Calu3 (cell line): ENCODE measurements around the gene GPR108. TPM values are rescaled to one million over a fixed set of nuclear protein-coding genes. Genes with fewer than 3 reads are reported as not detected.
A peak's percentile ranks its signal among the peaks of the same experiment; 100 is the strongest.

Experiments used
- BruUV-seq: library from RNA; stranded (reverse); fragments of 400-500 nt; replicated peaks from 2 replicates; lab custom pipeline; 2021; lab: Mats Ljungman, UMichigan
- CTCF ChIA-PET: fragments of 300-600 bp; sonication (Branson Sonifier 250); formaldehyde crosslinking; loops from one replicate; lab custom pipeline; 2022; ENCODE audit warnings: antibody characterized with exemption; lab: Charles Lee
- DNase-seq: peaks from one replicate; pipeline ENCODE4 v3.0.0; 2022
- H3K27ac Mint-ChIP-seq: one replicate; pipeline ENCODE4 v1.8.0; 2022; ENCODE audit warnings: mixed read lengths; ENCODE audit not compliant: unreplicated experiment
- H3K27me3 Mint-ChIP-seq: one replicate; pipeline ENCODE4 v1.8.0; 2022; ENCODE audit warnings: mixed read lengths; ENCODE audit not compliant: unreplicated experiment
- H3K36me3 Mint-ChIP-seq: one replicate; pipeline ENCODE4 v1.8.0; 2022; ENCODE audit warnings: mild to moderate bottlenecking, moderate library complexity, mixed read lengths; ENCODE audit not compliant: insufficient read depth, unreplicated experiment
- H3K4me1 Mint-ChIP-seq: one replicate; pipeline ENCODE4 v1.8.0; 2022; ENCODE audit warnings: mild to moderate bottlenecking, low read depth, mixed read lengths; ENCODE audit not compliant: unreplicated experiment
- H3K4me3 Mint-ChIP-seq: one replicate; pipeline ENCODE4 v1.8.0; 2022; ENCODE audit warnings: mild to moderate bottlenecking, low read depth, moderate library complexity, mixed read lengths; ENCODE audit not compliant: unreplicated experiment
- H3K9me3 Mint-ChIP-seq: one replicate; pipeline ENCODE4 v1.8.0; 2022; ENCODE audit warnings: low read depth, mixed read lengths; ENCODE audit not compliant: unreplicated experiment
- CTCF ChIP-seq: fragments of 200-600 bp; IDR thresholded peaks from one replicate; pipeline ENCODE4 v1.8.0; 2022; ENCODE audit warnings: antibody characterized with exemption; ENCODE audit not compliant: unreplicated experiment
- intact Hi-C: fragments of 100-400 bp; cut with micrococcal nuclease; formaldehyde crosslinking; loops from one replicate; pipeline ENCODE4 v1.10.0; 2022; ENCODE audit not compliant: unreplicated experiment
- total RNA-seq: library from RNA; stranded (reverse); gene quantifications from 2 replicates; pipeline ENCODE4 v1.2.3, GENCODE V29; 2022

GPR108 gene
- total RNA-seq, 1 experiment from 2014 or later, result 67.7 TPM

GRCh38 chr19:6723108-6723618 is 14.2 kb downstream of the GPR108 start:
- Mint-ChIP-seq H3K4me3 (peak overlapping the region; percentile 50), H3K9me3 (no peaks in the 10 kb centered on the region)

DNA sequence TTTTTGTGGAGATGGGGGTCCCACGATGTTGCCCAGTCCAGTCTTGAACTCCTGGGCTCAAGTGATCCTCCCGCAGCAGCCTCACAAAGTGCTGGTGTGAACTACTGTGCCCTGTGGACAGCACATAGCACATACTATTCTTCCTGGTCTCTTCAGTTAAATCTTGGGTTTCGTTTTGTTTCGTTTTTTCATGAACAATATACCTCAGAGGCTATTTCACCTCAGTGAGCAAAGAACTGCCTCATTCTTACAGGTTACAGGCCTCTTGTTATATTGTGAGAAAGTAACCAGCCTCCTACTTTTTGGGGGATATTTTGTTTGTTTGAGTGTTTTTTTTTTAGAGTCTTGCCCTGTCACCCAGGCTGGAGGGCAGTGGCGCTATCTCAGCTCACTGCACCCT is 15.6 kb downstream of the GPR108 start:
- intact Hi-C loops, result no loop called here
- CTCF ChIA-PET, result no interaction called here
- peaks cover 4% of the 10 kb centered on the region for H3K9me3 Mint-ChIP-seq
- no peak for DNase-seq
- BruUV-seq, result no TSS peak
- peaks cover 40% of the 10 kb centered on the region for H3K36me3 Mint-ChIP-seq
- TF ChIP-seq CTCF, result no peak
- no peak overlapping the region for H3K4me3 Mint-ChIP-seq
- H3K27ac Mint-ChIP-seq, result peak overlapping the region; percentile 72
- no peaks in the 10 kb centered on the region for H3K27me3 Mint-ChIP-seq
- peaks cover 71% of the 10 kb centered on the region for H3K4me1 Mint-ChIP-seq

More at GRCh38 chr19:6723108-6723618, 14.2 kb downstream of the GPR108 start:
- DNase-seq, result peak; percentile 58
- Mint-ChIP-seq H3K27me3 (no peaks in the 10 kb centered on the region), H3K4me1 (peaks cover 59% of the 10 kb centered on the region), H3K27ac (peak overlapping the region; percentile 86), H3K36me3 (peaks cover 29% of the 10 kb centered on the region)
- CTCF ChIA-PET, result interaction anchor here (0.6 kb wide), 1 partner anchor 171 kb away, joined by 3 read pairs; no protein-coding TSS in a partner anchor
- TF ChIP-seq CTCF, result no peak
- intact Hi-C loops, result no loop called here
- BruUV-seq, result no TSS peak

DNA sequence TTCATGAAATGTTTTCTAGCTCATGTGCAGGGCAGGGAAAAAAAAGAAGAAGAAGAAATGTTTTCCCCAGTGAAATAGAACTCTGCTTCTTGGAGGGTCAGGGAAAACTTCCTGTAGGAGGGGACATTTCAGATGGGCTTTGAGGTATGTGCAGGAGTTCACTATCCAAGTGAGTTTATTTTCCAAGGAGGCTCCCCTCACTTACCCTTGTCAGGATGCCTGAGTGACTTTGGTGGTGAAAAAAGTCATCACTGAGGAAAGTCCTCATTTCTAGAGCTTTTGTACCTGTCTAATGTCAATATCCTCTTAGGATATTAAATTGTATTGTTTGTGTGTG is 16.3 kb downstream of the GPR108 start:
- no peak for DNase-seq
- H3K4me3 Mint-ChIP-seq, result peak overlapping the region; percentile 82
- peak overlapping the region; percentile 72 for H3K27ac Mint-ChIP-seq
- peaks cover 46% of the 10 kb centered on the region for H3K36me3 Mint-ChIP-seq
- CTCF ChIA-PET, result no interaction called here
- H3K4me1 Mint-ChIP-seq, result peaks cover 72% of the 10 kb centered on the region
- no TSS peak for BruUV-seq
- intact Hi-C loops, result no loop called here
- no peaks in the 10 kb centered on the region for H3K27me3 Mint-ChIP-seq
- H3K9me3 Mint-ChIP-seq, result peaks cover 4% of the 10 kb centered on the region
- no peak for TF ChIP-seq CTCF

GRCh38 chr19:6720369-6721137 is 16.8 kb downstream of the GPR108 start, which contains the start of gene C3:
Gene C3, minus strand, starts transcription at chr19:6720650. Its CDS starts 61 bp downstream, at chr19:6720589.
- no TSS peak for BruUV-seq
- peak within 1 kb of the TSS; percentile 72 for H3K27ac Mint-ChIP-seq
- peak; percentile 57 for DNase-seq
- peaks cover 69% of the 10 kb centered on the region for H3K4me1 Mint-ChIP-seq
- H3K36me3 Mint-ChIP-seq, result peaks cover 46% of the 10 kb centered on the region
- no peaks in the 10 kb centered on the region for H3K27me3 Mint-ChIP-seq
- CTCF ChIA-PET, result no interaction called here
- H3K4me3 Mint-ChIP-seq, result peak within 1 kb of the TSS; percentile 82
- no peak for TF ChIP-seq CTCF
- intact Hi-C loops, result no loop called here
- peaks cover 4% of the 10 kb centered on the region for H3K9me3 Mint-ChIP-seq
